PC-3 (cell line): Measurements from ENCODE around the gene MYOF. TPM values are rescaled to one million over a fixed set of nuclear protein-coding genes. Genes with fewer than 3 reads are reported as not detected.

ENCODE experiments used
- ATAC-seq: fragments of 200-7000 bp; cut with Tn5 transposase; 2 replicates; pipeline ENCODE4 v1.9.1; 2020; ENCODE audit warnings: mild to moderate bottlenecking, moderate library complexity
- BruUV-seq: library from RNA; stranded (reverse); fragments of 400-500 nt; replicated peaks from 2 replicates; lab custom pipeline; 2021; lab: Mats Ljungman, UMichigan
- CTCF ChIA-PET: fragments of 300-600 bp; sonication (Branson Sonifier 250); formaldehyde crosslinking; loops from one replicate; lab custom pipeline; 2022; ENCODE audit warnings: antibody characterized with exemption; lab: Charles Lee
- POLR2A ChIA-PET: fragments of 300-600 bp; sonication (Branson Sonifier 250); formaldehyde crosslinking; loops from one replicate; lab custom pipeline; 2022; ENCODE audit warnings: antibody characterized with exemption; ENCODE audit not compliant: unreplicated experiment; lab: Charles Lee
- DNase-seq: peaks from one replicate; pipeline ENCODE4 v3.0.0-alpha.2; 2015
- H2AFZ ChIP-seq: fragments of 300-600 bp; sonication (generic); 2 replicates; pipeline ENCODE4 v1.6.0; 2016; ENCODE audit warnings: antibody characterized with exemption, low read length
- H3F3A ChIP-seq: fragments of 300-600 bp; sonication (generic); one replicate; pipeline ENCODE4 v1.6.0; 2017; ENCODE audit warnings: antibody characterized with exemption, low read length, control low read depth, mild to moderate bottlenecking; ENCODE audit not compliant: unreplicated experiment
- H3K27ac ChIP-seq: fragments of 300-600 bp; sonication (generic); 2 replicates; pipeline ENCODE4 v1.5.1; 2016; ENCODE audit warnings: mild to moderate bottlenecking, low read length
- H3K27me3 ChIP-seq: fragments of 300-600 bp; sonication (generic); 2 replicates; pipeline ENCODE4 v1.6.1; 2016; ENCODE audit warnings: low read length, mixed read lengths
- H3K36me3 ChIP-seq: fragments of 300-600 bp; sonication (generic); 2 replicates; pipeline ENCODE4 v1.6.1; 2016; ENCODE audit warnings: low read depth, mixed run types, low read length, mixed read lengths
- H3K4me1 ChIP-seq: fragments of 300-600 bp; sonication (generic); 2 replicates; pipeline ENCODE4 v1.5.1; 2016; ENCODE audit warnings: low read length; ENCODE audit not compliant: insufficient read depth
- H3K4me2 ChIP-seq: fragments of 300-600 bp; sonication (generic); 2 replicates; pipeline ENCODE4 v1.6.0; 2016; ENCODE audit warnings: low read length
- H3K4me3 ChIP-seq: fragments of 300-600 bp; sonication (generic); 2 replicates; pipeline ENCODE4 v1.5.1; 2016; ENCODE audit warnings: mild to moderate bottlenecking, low read length, mixed read lengths
- H3K79me2 ChIP-seq: fragments of 300-600 bp; sonication (generic); 2 replicates; pipeline ENCODE4 v1.6.1; 2017; ENCODE audit warnings: low read length, mixed read lengths
- H3K9ac ChIP-seq: fragments of 300-600 bp; sonication (generic); 2 replicates; pipeline ENCODE4 v1.6.0; 2016; ENCODE audit warnings: mild to moderate bottlenecking, low read length
- H3K9me2 ChIP-seq: fragments of 300-600 bp; sonication (generic); replicated peaks from 2 replicates; pipeline ENCODE4 v1.6.1; 2016; ENCODE audit warnings: mixed run types, low read length, mixed read lengths
- H3K9me3 ChIP-seq: fragments of 300-600 bp; sonication (generic); 2 replicates; pipeline ENCODE4 v1.6.1; 2016; ENCODE audit warnings: low read length, mixed read lengths
- H4K20me1 ChIP-seq: fragments of 300-600 bp; sonication (generic); 2 replicates; pipeline ENCODE4 v1.6.1; 2016; ENCODE audit warnings: low read length, mixed read lengths
- EZH2 ChIP-seq: fragments of 300-600 bp; sonication (generic); IDR thresholded peaks from one replicate; pipeline ENCODE4 v1.6.1; 2017; ENCODE audit warnings: antibody characterized with exemption, mild to moderate bottlenecking, low read length; ENCODE audit not compliant: unreplicated experiment
- EZH2phosphoT487 ChIP-seq: fragments of 300-600 bp; sonication (generic); IDR thresholded peaks from 2 replicates; pipeline ENCODE4 v1.6.1; 2018; ENCODE audit warnings: mild to moderate bottlenecking, antibody characterized with exemption, low read length, borderline replicate concordance
- intact Hi-C: fragments of 100-400 bp; cut with micrococcal nuclease; formaldehyde crosslinking; loops from 2 replicates; pipeline ENCODE4 v1.9.0; 2023
- total RNA-seq: library from RNA; depleted of rRNA; stranded (reverse); fragments of >200 nt; gene quantifications from 2 replicates; pipeline ENCODE4 v1.2.3, GENCODE V29; 2014
- TF ChIP-seq, protein P1 (sequence below): fragments of 300-600 bp; sonication (generic); conservative IDR thresholded peaks from 2 replicates; pipeline ENCODE4 v1.5.1; 2017; ENCODE audit warnings: antibody characterized with exemption, low read depth, mild to moderate bottlenecking, low read length

The MYOF gene
- total RNA-seq, 1 experiment from 2014 or later: 174 TPM

DNA sequence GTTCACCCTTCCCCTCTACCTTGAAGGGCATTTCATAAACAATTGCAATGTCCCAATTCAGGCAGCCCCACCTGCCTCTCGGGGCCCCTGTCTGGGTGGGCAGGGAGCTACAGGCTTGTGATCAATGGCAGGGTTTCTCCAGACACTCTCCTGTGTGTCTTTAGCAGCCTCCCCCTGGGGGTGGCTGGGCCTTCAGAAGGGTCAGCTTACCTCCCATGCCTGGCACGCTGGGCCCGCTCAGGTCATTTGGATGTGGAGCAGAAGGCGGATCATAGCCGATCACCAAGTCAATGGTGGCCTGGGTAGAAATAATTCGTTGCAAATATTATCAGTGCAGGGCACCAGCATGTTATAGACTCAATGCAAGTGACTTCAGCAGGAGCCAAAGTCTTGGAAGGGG is 56.3 kb downstream of the MYOF start:
- POLR2A ChIA-PET: no interaction called here
- no peak overlapping the region for H3K4me2 ChIP-seq
- DNase-seq (no peak), ATAC-seq (no peak)
- H3K4me1 ChIP-seq: peaks cover 6% of the 10 kb centered on the region; the same call in 1 of the 2 replicates
- peaks cover 57% of the 10 kb centered on the region for H3K79me2 ChIP-seq
- intact Hi-C loops: no loop called here
- H3K27me3 ChIP-seq: no peaks in the 10 kb centered on the region
- no TSS peak for BruUV-seq
- no peaks in the 10 kb centered on the region for H4K20me1 ChIP-seq
- H3K9me2 ChIP-seq: no peaks in the 10 kb centered on the region
- CTCF ChIA-PET: no interaction called here
- H3F3A ChIP-seq: no peaks in the 10 kb centered on the region
- H3K9me3 ChIP-seq: no peaks in the 10 kb centered on the region
- no peak overlapping the region for H3K4me3 ChIP-seq
- TF ChIP-seq EZH2phosphoT487 (no peak), EZH2 (no peak)
- TF ChIP-seq, protein P1, sequence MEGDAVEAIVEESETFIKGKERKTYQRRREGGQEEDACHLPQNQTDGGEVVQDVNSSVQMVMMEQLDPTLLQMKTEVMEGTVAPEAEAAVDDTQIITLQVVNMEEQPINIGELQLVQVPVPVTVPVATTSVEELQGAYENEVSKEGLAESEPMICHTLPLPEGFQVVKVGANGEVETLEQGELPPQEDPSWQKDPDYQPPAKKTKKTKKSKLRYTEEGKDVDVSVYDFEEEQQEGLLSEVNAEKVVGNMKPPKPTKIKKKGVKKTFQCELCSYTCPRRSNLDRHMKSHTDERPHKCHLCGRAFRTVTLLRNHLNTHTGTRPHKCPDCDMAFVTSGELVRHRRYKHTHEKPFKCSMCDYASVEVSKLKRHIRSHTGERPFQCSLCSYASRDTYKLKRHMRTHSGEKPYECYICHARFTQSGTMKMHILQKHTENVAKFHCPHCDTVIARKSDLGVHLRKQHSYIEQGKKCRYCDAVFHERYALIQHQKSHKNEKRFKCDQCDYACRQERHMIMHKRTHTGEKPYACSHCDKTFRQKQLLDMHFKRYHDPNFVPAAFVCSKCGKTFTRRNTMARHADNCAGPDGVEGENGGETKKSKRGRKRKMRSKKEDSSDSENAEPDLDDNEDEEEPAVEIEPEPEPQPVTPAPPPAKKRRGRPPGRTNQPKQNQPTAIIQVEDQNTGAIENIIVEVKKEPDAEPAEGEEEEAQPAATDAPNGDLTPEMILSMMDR: no peak
- peak overlapping the region; percentile 58 for H3K27ac ChIP-seq
- H3K9ac ChIP-seq: no peak overlapping the region
- H3K36me3 ChIP-seq: peaks cover 53% of the 10 kb centered on the region
- no peak overlapping the region for H2AFZ ChIP-seq

DNA sequence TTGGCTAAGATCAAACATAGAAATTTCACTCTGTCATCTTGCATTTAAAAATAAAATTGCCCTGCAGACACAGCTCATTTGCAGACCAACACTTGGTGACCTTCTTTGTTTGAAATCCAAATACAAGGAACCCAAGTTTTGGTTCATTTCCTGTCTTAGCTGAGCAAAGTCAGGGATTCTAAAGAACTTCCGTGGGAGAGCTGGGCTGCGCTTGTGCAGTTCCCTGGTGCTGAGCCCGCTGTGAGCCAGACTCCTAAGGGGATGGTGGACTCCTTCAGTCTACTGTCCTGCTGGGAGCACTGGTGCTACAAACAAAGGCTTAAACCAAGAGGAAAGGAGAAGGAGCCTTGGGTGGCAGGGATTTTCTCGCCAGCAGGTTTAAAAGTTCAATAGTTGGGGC is 60.0 kb downstream of the MYOF start:
- POLR2A ChIA-PET: no interaction called here
- ATAC-seq: no peak

DNA sequence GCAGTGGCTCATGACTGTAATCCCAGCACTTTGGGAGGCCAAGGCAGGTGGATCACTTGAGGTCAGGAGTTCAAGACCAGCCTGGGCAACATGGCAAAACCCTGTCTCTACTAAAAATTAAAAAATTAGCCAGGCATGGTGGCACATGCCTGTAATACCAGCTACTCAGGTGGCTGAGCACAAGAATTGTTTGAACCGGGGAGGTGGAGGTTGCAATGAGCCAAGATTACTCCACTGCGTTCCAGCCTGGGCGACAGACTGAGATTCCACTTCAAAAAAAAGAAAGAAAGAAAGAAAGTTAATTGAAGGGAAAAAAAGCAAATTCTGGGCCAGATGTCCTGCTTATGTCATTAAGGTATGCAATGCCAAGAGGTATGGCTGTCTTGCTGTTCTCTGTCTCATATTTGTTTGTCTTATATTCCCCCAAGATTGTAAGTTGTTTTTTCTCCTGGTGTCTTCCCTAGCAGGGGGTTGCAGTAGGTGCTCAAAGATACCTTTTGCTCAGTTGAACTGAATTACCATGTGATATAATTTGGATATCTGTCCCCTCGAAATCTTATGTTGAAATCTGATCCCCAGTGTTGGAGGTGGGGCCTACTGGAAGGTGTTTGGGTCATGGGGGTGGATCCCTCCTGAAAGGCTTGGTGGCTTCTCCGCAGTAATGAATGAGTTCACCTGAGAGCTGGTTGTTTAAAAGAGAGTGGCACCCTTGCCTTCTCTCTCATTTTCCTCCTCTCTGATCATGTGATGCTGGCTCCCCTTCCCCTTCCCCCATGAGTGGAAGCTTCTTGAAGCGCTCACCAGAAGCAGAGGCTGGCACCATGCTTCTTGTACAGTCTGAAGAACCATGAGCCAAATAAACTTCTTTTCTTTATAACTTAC is 60.9 kb downstream of the MYOF start:
- Histone ChIP-seq H3K9ac (no peak overlapping the region), H3K4me3 (no peak overlapping the region), H2AFZ (no peak overlapping the region), H3K9me2 (no peaks in the 10 kb centered on the region), H3K4me2 (no peak overlapping the region), H3K36me3 (peaks cover 55% of the 10 kb centered on the region), H3K27me3 (no peaks in the 10 kb centered on the region), H3K4me1 (peaks cover 6% of the 10 kb centered on the region; the same call in 1 of the 2 replicates), H3K79me2 (peaks cover 36% of the 10 kb centered on the region), H3K27ac (no peak overlapping the region), H3K9me3 (no peaks in the 10 kb centered on the region), H3F3A (no peaks in the 10 kb centered on the region), H4K20me1 (no peaks in the 10 kb centered on the region)
- ATAC-seq: no peak
- ChIA-PET CTCF (no interaction called here), POLR2A (no interaction called here)
- no TSS peak for BruUV-seq
- TF ChIP-seq, protein P1: no peak
- TF ChIP-seq EZH2phosphoT487 (no peak), EZH2 (no peak)
- intact Hi-C loops: no loop called here
- DNase-seq: no peak

More for the DNA sequence above, 60.0 kb downstream of the MYOF start:
- Histone ChIP-seq H3K27me3 (no peaks in the 10 kb centered on the region), H4K20me1 (no peaks in the 10 kb centered on the region), H3F3A (no peaks in the 10 kb centered on the region), H3K27ac (no peak overlapping the region), H3K4me2 (no peak overlapping the region), H3K79me2 (peaks cover 40% of the 10 kb centered on the region), H3K9me2 (no peaks in the 10 kb centered on the region), H3K9me3 (no peaks in the 10 kb centered on the region), H3K9ac (no peak overlapping the region), H3K4me3 (no peak overlapping the region), H3K36me3 (peaks cover 55% of the 10 kb centered on the region), H2AFZ (no peak overlapping the region), H3K4me1 (peaks cover 6% of the 10 kb centered on the region; the same call in 1 of the 2 replicates)
- intact Hi-C loops: no loop called here
- BruUV-seq: no TSS peak
- CTCF ChIA-PET: no interaction called here
- no peak for DNase-seq
- no peak for TF ChIP-seq EZH2phosphoT487
